GM12878 (cell line): Measurements from ENCODE around the gene IL10RA. TPM values are rescaled to one million over a fixed set of nuclear protein-coding genes. Genes with fewer than 3 reads are reported as not detected.

Source experiments
- ATAC-seq: fragments of 200-7000 bp; cut with Tn5 transposase; 3 replicates; pipeline ENCODE4 v1.9.1; 2020; ENCODE audit warnings: mild to moderate bottlenecking, moderate library complexity
- BruUV-seq: library from RNA; stranded (reverse); fragments of 400-500 nt; replicated peaks from 2 replicates; lab custom pipeline; 2021; lab: Mats Ljungman, UMichigan
- CTCF ChIA-PET: fragments of 300-600 bp; sonication (Branson Sonifier 250); formaldehyde crosslinking; extraction: SDS; loops from one replicate; lab custom pipeline; 2021; ENCODE audit warnings: inconsistent platforms; lab: Yijun Ruan, JAX
- POLR2A ChIA-PET: fragments of 350-600 bp; formaldehyde crosslinking; extraction: SDS; loops from one replicate; lab custom pipeline; 2021; ENCODE audit warnings: inconsistent platforms; lab: Charles Lee
- RAD21 ChIA-PET: fragments of 300-600 bp; sonication (Branson Sonifier 250); formaldehyde crosslinking; loops from one replicate; lab custom pipeline; 2023; ENCODE audit warnings: antibody characterized with exemption; ENCODE audit not compliant: unreplicated experiment; lab: Charles Lee
- SMC1A ChIA-PET: fragments of 300-600 bp; sonication (Branson Sonifier 250); formaldehyde crosslinking; loops from one replicate; lab custom pipeline; 2023; ENCODE audit not compliant: unreplicated experiment, uncharacterized antibody; lab: Charles Lee
- DNase-seq: peaks from one replicate; pipeline ENCODE4 v3.0.0-alpha.2; 2011; ENCODE audit warnings: low read depth, low spot score
- FAIRE-seq: peaks from 3 replicates; lab custom pipeline; 2011; peaks lifted over from hg19 to GRCh38; lab: Jason Lieb, UNC
- H2AFZ ChIP-seq: 2 replicates; pipeline ENCODE4 v1.6.0; 2011; ENCODE audit warnings: low read depth, low read length, control low read depth; ENCODE audit not compliant: control insufficient read depth
- H3K27ac ChIP-seq: 2 replicates; pipeline ENCODE4 v1.5.1; 2011; ENCODE audit warnings: control low read depth; ENCODE audit not compliant: control insufficient read depth, insufficient read depth
- H3K27me3 ChIP-seq, 2 experiments: replicated peaks in 1 of 2; 2 replicates each; pipeline versions ENCODE4 v1.6.0 to v1.6.1; 2011; ENCODE audit warnings: low read length in 1 of 2; ENCODE audit not compliant: control insufficient read depth in 2 of 2, insufficient read depth in 2 of 2
- H3K36me3 ChIP-seq, 2 experiments: 2 replicates each; pipeline ENCODE4 v1.5.1; 2011; ENCODE audit warnings: low read length in 1 of 2; ENCODE audit not compliant: control insufficient read depth in 2 of 2, insufficient read depth in 2 of 2
- H3K4me1 ChIP-seq: 2 replicates; pipeline ENCODE4 v1.6.1; 2011; ENCODE audit warnings: mild to moderate bottlenecking, low read length, moderate library complexity, mixed read lengths; ENCODE audit not compliant: control insufficient read depth, insufficient read depth
- H3K4me2 ChIP-seq: 2 replicates; pipeline ENCODE4 v1.6.0; 2011; ENCODE audit warnings: control low read depth; ENCODE audit not compliant: control insufficient read depth, insufficient read depth
- H3K4me3 ChIP-seq: fragments of 200-600 bp; sonication (generic); 2 replicates; pipeline ENCODE4 v1.5.1; 2016
- H3K79me2 ChIP-seq: 2 replicates; pipeline ENCODE4 v1.6.0; 2011; ENCODE audit warnings: low read length; ENCODE audit not compliant: control insufficient read depth, insufficient read depth
- H3K9ac ChIP-seq: 2 replicates; pipeline ENCODE4 v1.8.0; 2011; ENCODE audit warnings: low read length, control low read depth, mixed read lengths; ENCODE audit not compliant: control insufficient read depth, insufficient read depth
- H3K9me3 ChIP-seq: replicated peaks from 3 replicates; pipeline ENCODE4 v1.5.1; 2011; ENCODE audit warnings: mild to moderate bottlenecking, low read length; ENCODE audit not compliant: control insufficient read depth, insufficient read depth
- H4K20me1 ChIP-seq: 2 replicates; pipeline ENCODE4 v1.6.0; 2011; ENCODE audit not compliant: control insufficient read depth, insufficient read depth
- ATF2 ChIP-seq: IDR thresholded peaks from 2 replicates; pipeline ENCODE4 v1.6.1; 2012; ENCODE audit warnings: low read length, inconsistent platforms
- ATF7 ChIP-seq: fragments of 450-650 bp; IDR thresholded peaks from 2 replicates; pipeline ENCODE4 v1.6.1; 2016; ENCODE audit warnings: low read depth, mild to moderate bottlenecking
- EZH2 ChIP-seq: IDR thresholded peaks from 2 replicates; pipeline ENCODE4 v1.6.1; 2012; ENCODE audit warnings: low read depth, mild to moderate bottlenecking, control low read depth, inconsistent platforms, low read length, borderline replicate concordance; ENCODE audit not compliant: control insufficient read depth
- SREBF2 ChIP-seq: IDR thresholded peaks from 2 replicates; pipeline ENCODE4 v1.6.1; 2012; ENCODE audit warnings: mild to moderate bottlenecking, low read length
- TCF12 ChIP-seq: IDR thresholded peaks from 2 replicates; pipeline ENCODE4 v1.6.1; 2011; ENCODE audit warnings: low read depth, mild to moderate bottlenecking, low read length
- WGBS: methylation state at CpG from one replicate; pipeline ENCODE4 v1.1.6; 2016; ENCODE audit warnings: low lambda C conversion rate; ENCODE audit not compliant: insufficient replicate concordance, insufficient coverage; ENCODE audit errors: missing lambda C conversion rate; 5-methylcytosine and 5-hydroxymethylcytosine counted together
- in situ Hi-C: fragments of 300-500 bp; cut with MboI; formaldehyde crosslinking; loops from 9 replicates; pipeline ENCODE4 v1.14.3; 2018; ENCODE audit warnings: mixed read lengths
- intact Hi-C: fragments of 100-400 bp; cut with micrococcal nuclease; formaldehyde crosslinking; loops from one replicate; pipeline ENCODE4 v1.14.2; 2022; ENCODE audit not compliant: unreplicated experiment
- polyA plus RNA-seq, 11 experiments: library from polyadenylated mRNA; depleted of rRNA in 4 of 11; unstranded in 6 of 11; stranded (reverse) in 5 of 11; fragments of >200 nt; fragmentation: Nextera tagmentation in 4 of 11; fragmentation: Illumina TruSeq in 1 of 11; extraction: Ambion mirVana in 4 of 11; extraction: Trizol in 1 of 11; gene quantifications; 1 replicate in 1 of 11; 2 replicates in 10 of 11; pipeline versions ENCODE4 v1.2.1 to v1.2.3, GENCODE V29; 2011 to 2016; ENCODE audit warnings: inconsistent platforms in 2 of 11, missing spikeins in 2 of 11, low read depth in 1 of 11
- total RNA-seq, 4 experiments: library from RNA; depleted of rRNA in 3 of 4; stranded (reverse); fragments of >200 nt in 3 of 4; fragmentation: Illumina TruSeq in 1 of 4; extraction: Trizol in 1 of 4; gene quantifications; 2 replicates each; pipeline versions ENCODE4 v1.2.1 to v1.2.3, GENCODE V29; 2013 to 2021

IL10RA gene
- total and polyA plus RNA-seq, 10 of the 15 experiments (the other 5 are each of a cell fraction or from before 2014, with no cell fraction given) = 0.77 to 45.9 (median 9.6) TPM

- H3K36me3 ChIP-seq = no peaks in the 10 kb centered on the region
- ATAC-seq (no peak), DNase-seq (no peak), FAIRE-seq (no peak)
- SMC1A ChIA-PET = interaction anchor here (1.5 to 8.2 kb wide), 8 partner anchors 39 to 241 kb away, joined by 4 to 295 read pairs (median 66); partner anchors contain the start of genes FXYD2 and IL10RA
- POLR2A ChIA-PET = no interaction called here
- H3K4me3 ChIP-seq = no peak overlapping the region
- H3K9me3 ChIP-seq = no peaks in the 10 kb centered on the region
- no peaks in the 10 kb centered on the region for H3K27me3 ChIP-seq
- no TSS peak for BruUV-seq
- H3K4me2 ChIP-seq = no peak overlapping the region
- intact Hi-C loops = loop anchor here (2.0 kb wide), 1 partner anchor 64 kb away; the partner anchor contains the start of gene IL10RA
- no peaks in the 10 kb centered on the region for H3K79me2 ChIP-seq
- in situ Hi-C loops = loop anchor here (25.0 kb wide), 1 partner anchor 613 kb away; no protein-coding TSS in a partner anchor
- no peaks in the 10 kb centered on the region for H4K20me1 ChIP-seq
- 85% methylated on average over 7 of the region's 7 CpGs for WGBS
- H3K9ac ChIP-seq = no peak overlapping the region
- H2AFZ ChIP-seq = no peak overlapping the region
- H3K27ac ChIP-seq = no peak overlapping the region
- RAD21 ChIA-PET = interaction anchor here (5.3 to 7.3 kb wide), 5 partner anchors 64 to 242 kb away, joined by 52 to 248 read pairs (median 93); partner anchors contain the start of genes FXYD2 and IL10RA
- peaks cover 28% of the 10 kb centered on the region for H3K4me1 ChIP-seq
- CTCF ChIA-PET = interaction anchor here (0.6 to 9.1 kb wide), 12 partner anchors 8 to 624 kb away, joined by 3 to 364 read pairs (median 12); partner anchors contain the start of genes FXYD2 and IL10RA
- TF ChIP-seq ATF7 = no peak
- TF ChIP-seq EZH2 = no peak
- TF ChIP-seq TCF12 = no peak
- no peak for TF ChIP-seq SREBF2
- no peak for TF ChIP-seq ATF2
Observed at GRCh38 chr11:118050208-118050891, 64.2 kb downstream of the IL10RA start.

Other genes with a start within 250 kb of the IL10RA start
Only the 7 nearest of the 9 such genes appear.
- 0.06 and 0.11 TPM in 2 replicates for gene DSCAML1, start 189.2 kb upstream of the IL10RA start, total RNA-seq (2014; rRNA removed)
- 0.05 and 0.09 TPM in 2 replicates for gene DSCAML1, start 189.2 kb upstream of the IL10RA start, total RNA-seq (2014; rRNA removed; fragmentation: Illumina TruSeq; extraction: Trizol)
- gene DSCAML1, start 189.2 kb upstream of the IL10RA start, total RNA-seq (2021) = 0.13 TPM in 2 replicates
- 0.18 and 0.20 TPM in 2 replicates for gene DSCAML1, start 189.2 kb upstream of the IL10RA start, polyA plus RNA-seq (2011; rRNA removed)
- gene DSCAML1, start 189.2 kb upstream of the IL10RA start, polyA plus RNA-seq (2014; fragmentation: Illumina TruSeq; extraction: Trizol) = 0.06 and 0.11 TPM in 2 replicates
- under 1 TPM in 1 of 2 experiments, not detected in 1; 0.03 TPM for gene DSCAML1, start 189.2 kb upstream of the IL10RA start, polyA plus RNA-seq (2014; fragmentation: Nextera tagmentation; extraction: Ambion mirVana)
- gene DSCAML1, start 189.2 kb upstream of the IL10RA start, polyA plus RNA-seq (2014; rRNA removed) = 0.06 and 0.10 TPM in 2 replicates
- under 1 TPM; 0.03 TPM for gene DSCAML1, start 189.2 kb upstream of the IL10RA start, polyA plus RNA-seq (2016; fragmentation: Nextera tagmentation; extraction: Ambion mirVana)
- gene FXYD2, start 161.7 kb upstream of the IL10RA start, total RNA-seq (2014; rRNA removed) = 3.6 and 3.8 TPM in 2 replicates
- 1.2 and 1.5 TPM in 2 replicates for gene FXYD2, start 161.7 kb upstream of the IL10RA start, total RNA-seq (2014; rRNA removed; fragmentation: Illumina TruSeq; extraction: Trizol)
- 1.8 and 2.0 TPM in 2 replicates for gene FXYD2, start 161.7 kb upstream of the IL10RA start, total RNA-seq (2021)
- gene FXYD2, start 161.7 kb upstream of the IL10RA start, polyA plus RNA-seq (2011; rRNA removed) = 3.2 and 4.5 TPM in 2 replicates
- gene FXYD2, start 161.7 kb upstream of the IL10RA start, polyA plus RNA-seq (2014; fragmentation: Illumina TruSeq; extraction: Trizol) = 1.9 TPM in 1 of 2 replicates, not detected in the other
- 1 to 10 TPM; 1.6 to 1.9 TPM for gene FXYD2, start 161.7 kb upstream of the IL10RA start, polyA plus RNA-seq (2014; fragmentation: Nextera tagmentation; extraction: Ambion mirVana)
- gene FXYD2, start 161.7 kb upstream of the IL10RA start, polyA plus RNA-seq (2014; rRNA removed) = 2.0 and 2.9 TPM in 2 replicates
- 1 to 10 TPM; 3.3 to 4.1 TPM for gene FXYD2, start 161.7 kb upstream of the IL10RA start, polyA plus RNA-seq (2016; fragmentation: Nextera tagmentation; extraction: Ambion mirVana)
- gene FXYD6, start 109.7 kb upstream of the IL10RA start, total RNA-seq (2014; rRNA removed) = 0.11 and 0.27 TPM in 2 replicates
- 0.09 TPM in 1 of 2 replicates, not detected in the other for gene FXYD6, start 109.7 kb upstream of the IL10RA start, total RNA-seq (2014; rRNA removed; fragmentation: Illumina TruSeq; extraction: Trizol)
- gene FXYD6, start 109.7 kb upstream of the IL10RA start, total RNA-seq (2021) = 0.10 and 0.93 TPM in 2 replicates
- 2.0 and 2.1 TPM in 2 replicates for gene FXYD6, start 109.7 kb upstream of the IL10RA start, polyA plus RNA-seq (2011; rRNA removed)
- gene FXYD6, start 109.7 kb upstream of the IL10RA start, polyA plus RNA-seq (2014; fragmentation: Illumina TruSeq; extraction: Trizol) = 0.46 and 1.2 TPM in 2 replicates
- gene FXYD6, start 109.7 kb upstream of the IL10RA start, polyA plus RNA-seq (2014; fragmentation: Nextera tagmentation; extraction: Ambion mirVana) = under 1 TPM; 0.16 to 0.29 TPM
- gene FXYD6, start 109.7 kb upstream of the IL10RA start, polyA plus RNA-seq (2014; rRNA removed) = 0.42 and 0.88 TPM in 2 replicates
- not detected for gene FXYD6, start 109.7 kb upstream of the IL10RA start, polyA plus RNA-seq (2016; fragmentation: Nextera tagmentation; extraction: Ambion mirVana)
- gene TMPRSS13, start 57.0 kb upstream of the IL10RA start, total RNA-seq (2014; rRNA removed) = 0.23 and 0.65 TPM in 2 replicates
- 0.18 and 0.45 TPM in 2 replicates for gene TMPRSS13, start 57.0 kb upstream of the IL10RA start, total RNA-seq (2014; rRNA removed; fragmentation: Illumina TruSeq; extraction: Trizol)
- 0.46 and 0.66 TPM in 2 replicates for gene TMPRSS13, start 57.0 kb upstream of the IL10RA start, total RNA-seq (2021)
- gene TMPRSS13, start 57.0 kb upstream of the IL10RA start, polyA plus RNA-seq (2011; rRNA removed) = 0.49 and 0.50 TPM in 2 replicates
- 0.22 and 0.24 TPM in 2 replicates for gene TMPRSS13, start 57.0 kb upstream of the IL10RA start, polyA plus RNA-seq (2014; fragmentation: Illumina TruSeq; extraction: Trizol)
- gene TMPRSS13, start 57.0 kb upstream of the IL10RA start, polyA plus RNA-seq (2014; fragmentation: Nextera tagmentation; extraction: Ambion mirVana) = under 1 TPM in 1 of 2 experiments, not detected in 1; 0.05 TPM
- gene TMPRSS13, start 57.0 kb upstream of the IL10RA start, polyA plus RNA-seq (2014; rRNA removed) = 0.29 and 0.57 TPM in 2 replicates
- under 1 TPM in 1 of 2 experiments, not detected in 1; 0.09 TPM for gene TMPRSS13, start 57.0 kb upstream of the IL10RA start, polyA plus RNA-seq (2016; fragmentation: Nextera tagmentation; extraction: Ambion mirVana)
- 0.05 TPM in 1 of 2 replicates, not detected in the other for gene TMPRSS4, start 90.7 kb downstream of the IL10RA start, total RNA-seq (2014; rRNA removed)
- gene TMPRSS4, start 90.7 kb downstream of the IL10RA start, total RNA-seq (2014; rRNA removed; fragmentation: Illumina TruSeq; extraction: Trizol) = not detected in 2 replicates
- gene TMPRSS4, start 90.7 kb downstream of the IL10RA start, total RNA-seq (2021) = 0.26 TPM in 1 of 2 replicates, not detected in the other
- 0.01 and 0.14 TPM in 2 replicates for gene TMPRSS4, start 90.7 kb downstream of the IL10RA start, polyA plus RNA-seq (2011; rRNA removed)
- not detected in 2 replicates for gene TMPRSS4, start 90.7 kb downstream of the IL10RA start, polyA plus RNA-seq (2014; fragmentation: Illumina TruSeq; extraction: Trizol)
- gene TMPRSS4, start 90.7 kb downstream of the IL10RA start, polyA plus RNA-seq (2014; fragmentation: Nextera tagmentation; extraction: Ambion mirVana) = not detected
- gene TMPRSS4, start 90.7 kb downstream of the IL10RA start, polyA plus RNA-seq (2014; rRNA removed) = not detected in 2 replicates
- not detected for gene TMPRSS4, start 90.7 kb downstream of the IL10RA start, polyA plus RNA-seq (2016; fragmentation: Nextera tagmentation; extraction: Ambion mirVana)
- gene SMIM35, start 100.6 kb downstream of the IL10RA start, total RNA-seq (2014; rRNA removed) = not detected in 2 replicates
- not detected in 2 replicates for gene SMIM35, start 100.6 kb downstream of the IL10RA start, total RNA-seq (2014; rRNA removed; fragmentation: Illumina TruSeq; extraction: Trizol)
- not detected in 2 replicates for gene SMIM35, start 100.6 kb downstream of the IL10RA start, total RNA-seq (2021)
- 0.82 and 1.1 TPM in 2 replicates for gene SMIM35, start 100.6 kb downstream of the IL10RA start, polyA plus RNA-seq (2011; rRNA removed)
- gene SMIM35, start 100.6 kb downstream of the IL10RA start, polyA plus RNA-seq (2014; fragmentation: Illumina TruSeq; extraction: Trizol) = 0.12 TPM in 1 of 2 replicates, not detected in the other
- gene SMIM35, start 100.6 kb downstream of the IL10RA start, polyA plus RNA-seq (2014; fragmentation: Nextera tagmentation; extraction: Ambion mirVana) = under 1 TPM; 0.02 to 0.03 TPM
- 0.05 TPM in 1 of 2 replicates, not detected in the other for gene SMIM35, start 100.6 kb downstream of the IL10RA start, polyA plus RNA-seq (2014; rRNA removed)
- not detected for gene SMIM35, start 100.6 kb downstream of the IL10RA start, polyA plus RNA-seq (2016; fragmentation: Nextera tagmentation; extraction: Ambion mirVana)
- not detected in 2 replicates for gene SCN4B, start 166.4 kb downstream of the IL10RA start, total RNA-seq (2014; rRNA removed)
- not detected in 2 replicates for gene SCN4B, start 166.4 kb downstream of the IL10RA start, total RNA-seq (2014; rRNA removed; fragmentation: Illumina TruSeq; extraction: Trizol)
- 0.08 TPM in 1 of 2 replicates, not detected in the other for gene SCN4B, start 166.4 kb downstream of the IL10RA start, total RNA-seq (2021)
- 0.49 and 0.55 TPM in 2 replicates for gene SCN4B, start 166.4 kb downstream of the IL10RA start, polyA plus RNA-seq (2011; rRNA removed)
- 0.01 TPM in 1 of 2 replicates, not detected in the other for gene SCN4B, start 166.4 kb downstream of the IL10RA start, polyA plus RNA-seq (2014; fragmentation: Illumina TruSeq; extraction: Trizol)
- under 1 TPM in 1 of 2 experiments, not detected in 1; 0.04 TPM for gene SCN4B, start 166.4 kb downstream of the IL10RA start, polyA plus RNA-seq (2014; fragmentation: Nextera tagmentation; extraction: Ambion mirVana)
- gene SCN4B, start 166.4 kb downstream of the IL10RA start, polyA plus RNA-seq (2014; rRNA removed) = 0.03 TPM in 1 of 2 replicates, not detected in the other
- gene SCN4B, start 166.4 kb downstream of the IL10RA start, polyA plus RNA-seq (2016; fragmentation: Nextera tagmentation; extraction: Ambion mirVana) = under 1 TPM; 0.04 to 0.12 TPM